ENCODE measurements around the gene IQGAP2.
A peak's percentile ranks its signal among the peaks of the same experiment; 100 is the strongest.

The IQGAP2 gene

DNA sequence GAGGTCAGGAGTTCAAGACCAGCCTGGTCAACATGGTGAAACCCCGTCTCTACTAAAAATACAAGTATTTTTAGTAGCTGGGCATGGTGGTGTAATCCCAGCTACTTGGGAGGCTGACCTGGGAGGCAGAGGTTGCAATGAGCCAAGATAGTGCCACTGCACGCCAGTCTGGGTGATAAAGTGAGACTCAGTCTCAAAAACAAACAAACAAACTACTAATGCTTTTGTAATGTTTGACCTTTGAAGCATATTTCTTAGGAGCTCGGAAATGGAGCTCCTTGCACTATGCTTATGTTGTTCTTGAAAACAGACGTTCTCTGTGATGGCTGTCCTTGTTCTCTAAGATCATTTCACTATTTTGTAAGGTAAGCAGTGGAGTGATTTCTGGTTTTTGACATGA lies 214.1 kb downstream of the IQGAP2 start:
- no peak for DNase-seq

GRCh38 chr5:76617675-76618074 lies 214.6 kb downstream of the IQGAP2 start:
- DNase-seq = no peak

GRCh38 chr5:76620166-76620565 lies 217.1 kb downstream of the IQGAP2 start:
- DNase-seq = no peak

GRCh38 chr5:76622076-76622475 lies 219.0 kb downstream of the IQGAP2 start:
- no peak for DNase-seq

DNA sequence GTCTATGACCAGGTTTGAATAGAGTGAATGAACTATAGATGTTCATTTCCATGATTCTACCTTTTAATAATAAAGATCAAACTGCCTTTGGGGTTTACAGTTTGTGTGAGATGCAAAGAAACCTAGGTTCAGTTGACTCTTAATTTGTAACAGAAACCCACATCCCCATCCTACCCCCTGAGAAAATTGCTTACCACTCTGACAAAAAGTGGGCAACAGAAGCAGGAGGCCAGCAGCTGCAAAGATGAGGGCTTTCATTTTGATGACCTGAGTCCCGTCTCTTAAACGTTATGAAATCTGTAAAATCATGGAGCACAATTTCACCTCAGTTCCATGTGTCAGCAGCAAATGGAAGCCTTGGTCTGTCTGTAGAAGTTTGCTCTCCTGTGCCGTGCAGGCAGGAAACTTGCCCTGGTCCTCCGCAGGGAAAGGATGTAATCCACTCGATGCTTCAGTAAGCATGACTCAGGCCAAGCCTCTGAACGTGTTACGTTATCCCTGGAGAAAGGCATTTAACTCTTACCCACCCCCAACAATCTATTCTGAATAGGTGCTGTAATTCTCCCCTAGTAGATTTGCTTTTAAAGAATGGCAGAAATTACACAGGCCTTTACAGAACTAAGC lies 220.0 kb downstream of the IQGAP2 start, which contains the start of gene F2RL2:
TSS of gene F2RL2 (minus strand) at position 431 of the 624 bp plus-strand sequence. CDS start at position 258, 173 bp downstream.
- DNase-seq = no peak

DNA sequence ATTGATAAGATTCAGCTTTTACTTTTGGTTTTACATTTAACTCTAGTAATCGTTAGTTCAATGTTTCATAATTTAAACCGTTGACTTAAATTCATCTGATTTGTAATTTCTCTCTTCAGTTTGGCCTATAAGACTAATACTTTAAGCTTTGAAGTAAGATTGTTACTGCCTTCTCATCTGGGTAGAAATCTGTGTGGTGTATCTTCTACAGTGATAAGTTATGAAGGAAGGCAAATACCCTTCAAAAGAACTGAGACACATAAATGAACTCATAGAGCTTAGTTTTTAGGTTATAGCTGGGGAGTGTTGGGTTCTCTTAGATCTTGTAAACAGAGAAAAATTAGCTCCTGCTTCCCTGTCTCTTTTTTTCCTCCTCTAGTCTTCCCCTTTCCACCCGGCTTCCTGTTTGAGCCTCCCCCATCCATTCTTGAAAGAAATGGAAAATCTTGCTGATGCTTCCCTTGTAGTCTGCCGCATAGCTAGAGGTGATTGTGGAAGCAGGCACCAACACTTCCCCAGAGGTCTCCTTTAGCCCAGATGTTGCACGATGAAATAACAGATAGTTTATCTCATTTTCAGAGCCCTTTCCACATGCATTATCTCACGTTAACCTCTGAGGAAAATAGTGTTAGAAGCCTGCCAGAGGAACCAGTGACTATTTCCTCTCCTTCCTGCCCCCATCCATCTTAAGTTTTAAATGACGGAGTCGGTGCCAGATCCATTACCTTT lies 222.2 kb downstream of the IQGAP2 start:
- no peak for DNase-seq

DNA sequence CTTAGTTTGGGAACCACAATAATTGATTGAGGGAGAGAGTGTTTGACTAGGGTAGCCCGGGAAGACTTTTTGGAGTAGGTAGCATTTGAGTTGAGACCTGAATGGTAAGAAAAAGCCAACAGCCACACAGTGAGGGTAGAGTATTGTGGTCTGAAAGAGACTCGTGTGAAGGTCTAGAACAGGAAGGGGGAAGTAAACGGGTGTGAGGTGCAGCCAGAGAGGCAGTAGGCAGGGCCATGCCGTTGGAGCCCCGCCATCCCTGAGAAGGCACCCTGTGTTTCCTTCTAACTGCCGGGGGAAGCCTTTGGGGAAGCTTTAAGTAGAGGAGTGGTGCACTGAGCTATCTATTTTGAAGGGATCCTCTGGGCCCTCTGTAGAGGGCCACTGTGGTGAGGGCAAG lies 223.7 kb downstream of the IQGAP2 start:
- no peak for DNase-seq

GRCh38 chr5:76634661-76635060 lies 231.6 kb downstream of the IQGAP2 start:
- DNase-seq = no peak

- DNase-seq = no peak
Observed at GRCh38 chr5:76637490-76637889, 234.4 kb downstream of the IQGAP2 start.

DNA sequence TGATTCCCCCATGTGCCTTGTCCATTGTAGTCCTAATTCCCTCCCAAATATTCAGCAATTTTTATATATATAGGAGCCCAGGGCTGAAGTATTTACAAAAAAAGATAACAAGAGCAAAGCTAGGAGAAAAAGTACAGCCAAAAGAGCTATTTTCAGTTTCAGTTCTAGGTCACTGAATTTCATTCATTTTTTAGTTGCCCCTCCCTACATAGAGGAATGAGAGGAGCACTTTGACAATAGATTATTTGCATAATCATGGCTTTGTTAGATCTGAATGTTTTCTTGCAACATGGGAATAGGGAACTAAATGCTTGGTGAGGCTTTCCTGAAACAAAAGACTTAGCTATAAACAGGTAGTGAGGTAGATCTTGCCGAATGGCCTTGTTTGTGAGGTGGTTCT lies 235.4 kb downstream of the IQGAP2 start:
- DNase-seq = no peak

DNA sequence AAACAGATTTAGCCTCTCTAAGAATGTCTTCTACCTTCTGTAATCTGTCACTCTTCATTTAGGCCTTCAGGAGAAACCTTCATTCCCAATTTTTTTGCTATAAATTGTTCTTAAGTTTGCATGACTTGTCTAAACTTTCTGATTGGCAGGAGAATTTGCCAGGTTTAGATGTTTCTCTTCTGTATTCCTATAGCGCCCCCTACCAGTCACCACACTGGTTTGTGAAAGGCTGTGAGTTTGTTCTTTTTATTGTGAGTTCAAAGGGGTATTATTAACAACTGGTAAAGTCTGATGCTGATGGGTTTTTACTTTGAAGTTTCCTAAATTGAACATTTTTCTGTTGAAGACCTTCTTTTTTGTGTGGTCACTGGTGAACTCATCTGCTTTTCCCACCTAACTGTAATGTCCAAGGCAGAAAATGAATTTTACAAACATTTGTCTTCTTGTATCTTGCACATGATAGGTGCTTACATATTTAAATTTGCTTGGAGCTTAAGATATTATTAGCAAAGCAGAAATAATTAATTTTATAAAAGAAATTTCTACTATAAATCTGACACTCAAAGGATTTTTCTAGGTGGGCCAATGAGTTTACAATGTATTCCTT lies 238.5 kb downstream of the IQGAP2 start:
- peak in 2 of 14 donors; percentile 0 to 8 for DNase-seq

GRCh38 chr5:76642390-76643040 lies 239.4 kb downstream of the IQGAP2 start:
- DNase-seq = no peak

DNA sequence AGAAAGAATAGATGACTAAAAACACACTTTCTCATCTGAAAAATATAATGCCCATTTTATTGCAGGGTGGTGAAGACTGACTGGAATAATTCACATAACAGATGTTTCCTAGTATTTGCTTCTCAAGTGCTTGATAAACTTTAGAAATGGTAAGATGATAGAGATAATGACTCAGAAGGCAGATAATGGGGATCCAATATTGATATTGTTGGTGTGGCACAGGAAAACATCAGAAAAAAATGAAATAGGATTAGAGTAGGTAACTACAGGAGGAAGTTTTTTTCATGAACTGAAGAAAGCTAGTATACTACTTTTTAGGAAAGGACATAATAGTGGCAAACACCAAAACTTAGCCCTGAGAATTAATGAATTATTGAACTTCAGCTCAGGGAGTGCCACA lies 240.3 kb downstream of the IQGAP2 start:
- no peak for DNase-seq

DNA sequence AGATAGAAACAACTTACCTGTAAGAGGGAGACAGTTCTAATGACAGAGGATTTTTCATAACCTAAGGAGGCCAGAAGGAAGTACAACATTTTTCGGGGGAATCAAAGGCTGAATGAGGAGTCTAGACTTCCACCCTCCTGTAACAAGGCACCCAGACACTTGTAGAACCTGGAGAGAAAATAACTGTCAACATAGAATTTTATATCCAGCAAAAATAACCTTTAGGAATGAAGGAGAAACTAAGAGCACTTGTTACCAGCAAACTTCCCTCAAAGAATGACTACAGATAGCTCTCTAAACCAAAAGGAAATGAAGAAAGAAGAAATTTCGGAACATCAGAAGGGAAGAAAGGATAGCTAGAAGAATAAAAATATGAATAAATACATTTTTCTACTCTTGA lies 246.1 kb downstream of the IQGAP2 start:
- no peak for DNase-seq

DNA sequence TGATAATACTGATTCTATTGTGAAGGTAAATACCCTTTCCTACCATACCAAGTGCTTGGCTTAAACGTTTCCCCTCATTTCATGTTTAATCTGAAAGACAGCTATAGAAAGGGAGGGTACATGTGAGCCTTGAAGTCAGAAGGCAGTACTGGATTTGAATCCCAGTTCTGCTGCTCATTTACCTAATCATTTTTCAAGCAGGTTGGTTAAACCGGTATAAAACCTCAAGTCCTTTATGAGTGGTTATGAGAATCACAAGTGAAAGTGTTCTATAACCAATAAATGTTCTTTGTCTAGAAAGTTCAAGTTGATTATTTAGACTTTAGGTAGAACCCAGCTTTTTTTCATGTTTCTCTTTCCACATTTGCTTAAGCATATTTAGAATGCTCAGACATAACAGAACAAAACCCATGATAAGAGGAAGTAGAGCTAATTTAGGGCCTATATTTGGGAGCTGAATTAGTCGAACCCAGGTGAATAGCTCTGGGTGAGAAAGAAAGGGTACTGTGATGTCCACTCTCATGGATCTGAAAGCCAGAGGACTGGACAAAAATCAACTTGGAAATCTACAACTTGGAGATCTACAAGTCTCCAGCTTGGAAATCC lies 249.8 kb downstream of the IQGAP2 start:
- DNase-seq = no peak

- DNase-seq = no peak
Observed at GRCh38 chr5:76657091-76657490, 254.0 kb downstream of the IQGAP2 start.

DNA sequence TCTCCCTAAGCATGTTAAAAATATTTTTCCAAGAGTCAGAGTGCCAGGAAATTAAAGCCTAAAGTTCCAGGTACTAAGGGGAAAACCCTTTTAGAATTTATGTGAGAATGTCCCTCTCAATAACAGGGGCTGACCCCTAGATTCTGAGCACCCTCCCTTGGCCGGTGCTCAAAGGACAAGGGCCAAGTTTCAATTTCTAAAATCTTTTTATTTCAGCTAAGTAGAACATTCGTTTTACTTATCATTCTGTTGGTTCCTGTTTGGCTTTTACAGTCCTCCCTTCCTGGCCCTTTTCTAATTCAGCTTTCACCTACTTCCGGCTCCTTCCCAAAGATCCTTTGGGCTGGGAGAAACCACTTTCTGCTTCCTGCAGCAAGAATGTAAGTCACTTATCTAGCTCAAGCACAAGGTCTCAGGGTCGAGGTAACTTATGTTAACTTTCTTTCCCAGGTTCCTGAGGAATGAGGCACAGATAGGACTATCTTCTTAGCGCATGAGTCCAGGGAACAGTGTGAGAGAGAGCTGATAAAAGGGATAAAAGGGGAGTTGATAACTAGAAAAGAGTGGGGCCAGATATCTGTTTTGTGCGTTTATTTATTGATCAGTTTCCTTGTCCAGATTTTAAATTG lies 254.7 kb downstream of the IQGAP2 start:
- DNase-seq = no peak

DNA sequence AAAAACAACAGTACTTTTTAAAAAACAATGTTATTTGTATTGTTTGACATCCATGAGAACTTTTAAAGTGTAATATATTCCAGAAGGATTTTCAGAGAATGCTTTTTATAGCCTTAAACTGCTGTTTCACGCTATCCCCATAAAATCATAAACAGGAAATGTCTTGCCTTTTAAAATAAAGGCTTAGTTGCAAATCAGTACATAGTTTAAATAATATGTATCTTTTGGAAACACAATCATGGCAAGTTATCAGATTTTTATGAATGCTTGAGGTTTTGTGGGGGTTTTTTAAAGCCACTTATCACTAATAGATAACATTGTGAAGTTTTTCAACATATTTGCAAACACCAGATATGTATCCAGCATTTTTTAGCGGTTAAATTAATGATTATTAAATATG lies 257.3 kb downstream of the IQGAP2 start:
- DNase-seq = no peak

DNA sequence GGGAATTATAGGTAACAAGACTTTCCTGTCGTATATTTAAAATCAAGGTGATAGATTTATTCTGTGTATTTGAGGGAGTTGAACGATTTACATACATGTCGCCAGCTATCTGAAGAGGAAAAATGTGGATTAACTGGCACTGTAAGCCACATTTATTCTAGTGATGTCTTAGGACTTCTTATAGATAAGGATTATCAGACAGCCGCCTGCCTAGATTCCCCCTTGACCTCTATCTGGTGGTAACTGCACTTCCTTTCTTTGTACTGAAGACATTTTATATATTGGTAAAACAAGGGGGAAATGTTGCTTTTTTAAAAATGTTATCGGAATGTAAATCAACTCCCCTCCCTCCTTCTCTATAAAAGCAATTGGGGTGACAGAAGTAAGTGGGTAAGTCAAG lies 259.4 kb downstream of the IQGAP2 start:
- DNase-seq = no peak

DNA sequence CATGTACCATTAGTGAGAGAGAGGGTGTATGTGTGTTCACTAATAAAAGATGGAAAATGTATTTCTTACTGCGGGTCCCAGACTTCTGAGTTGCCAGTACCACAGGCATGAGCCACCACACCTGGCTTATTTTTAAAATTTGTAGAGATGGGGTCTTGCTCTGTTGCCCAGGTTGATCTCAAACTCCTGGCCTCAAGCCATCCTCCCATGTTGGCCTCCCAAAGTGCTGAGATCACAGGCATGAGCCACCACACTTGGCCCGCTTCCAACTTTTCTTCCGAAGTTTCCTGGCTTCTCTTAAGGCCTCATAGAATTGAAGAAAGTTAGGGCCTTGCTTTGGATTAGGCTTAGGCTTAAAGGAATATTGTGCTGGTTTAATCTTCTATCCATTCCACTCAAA lies 260.5 kb downstream of the IQGAP2 start:
- no peak for DNase-seq

DNA sequence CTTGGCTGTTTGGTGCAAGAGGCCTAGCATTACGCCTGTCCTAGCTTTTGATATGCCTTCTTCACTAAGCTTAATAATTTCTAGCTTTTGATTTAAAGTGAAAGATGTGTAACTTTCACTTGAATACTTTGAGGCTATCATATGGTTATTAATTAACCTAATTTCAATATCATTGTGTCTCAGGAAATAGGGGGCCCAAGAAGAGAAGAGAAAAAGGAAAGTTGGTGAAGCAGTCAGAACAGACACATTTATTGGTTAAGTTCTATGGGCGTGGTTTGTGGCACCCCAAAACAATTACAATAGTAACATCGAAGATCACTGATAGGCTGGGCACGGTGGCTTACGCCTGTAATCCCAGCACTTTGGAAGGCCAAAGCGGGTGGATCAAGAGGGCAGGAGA lies 261.0 kb downstream of the IQGAP2 start:
- DNase-seq = no peak

GRCh38 chr5:76667495-76667894 lies 264.4 kb downstream of the IQGAP2 start:
- no peak for DNase-seq

All from C1 segment of cervical spinal cord (tissue), 14 donors.